Measurements from ENCODE around the gene RNF144B. TPM values are rescaled to one million over a fixed set of nuclear protein-coding genes. Genes with fewer than 3 reads are reported as not detected.

The RNF144B gene
- total and polyA plus RNA-seq, 9 of the 15 experiments (the other 6 are each of a cell fraction or from before 2014, with no cell fraction given) = 0.01 TPM; not detected in 8

DNA sequence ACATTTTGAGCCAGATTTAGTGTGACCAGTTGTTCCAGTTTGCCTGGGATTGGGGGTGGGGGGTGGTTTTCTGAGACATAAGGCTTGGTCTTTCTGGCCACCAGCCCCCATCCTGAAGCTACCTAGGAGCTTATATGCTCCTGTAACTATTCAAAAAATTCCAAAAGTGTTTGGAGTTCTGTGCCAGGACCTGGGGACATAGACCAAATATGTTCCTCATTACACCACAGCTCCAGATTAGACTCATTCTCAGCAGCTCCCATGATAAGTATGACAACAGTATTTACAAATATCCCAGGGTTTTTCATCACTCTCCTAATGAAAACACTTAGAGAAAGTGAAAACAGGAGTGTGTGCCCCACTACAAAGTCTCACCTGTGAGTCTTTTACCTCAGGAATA lies 37.8 kb upstream of the RNF144B start (continued):
- TF ChIP-seq, protein P1, sequence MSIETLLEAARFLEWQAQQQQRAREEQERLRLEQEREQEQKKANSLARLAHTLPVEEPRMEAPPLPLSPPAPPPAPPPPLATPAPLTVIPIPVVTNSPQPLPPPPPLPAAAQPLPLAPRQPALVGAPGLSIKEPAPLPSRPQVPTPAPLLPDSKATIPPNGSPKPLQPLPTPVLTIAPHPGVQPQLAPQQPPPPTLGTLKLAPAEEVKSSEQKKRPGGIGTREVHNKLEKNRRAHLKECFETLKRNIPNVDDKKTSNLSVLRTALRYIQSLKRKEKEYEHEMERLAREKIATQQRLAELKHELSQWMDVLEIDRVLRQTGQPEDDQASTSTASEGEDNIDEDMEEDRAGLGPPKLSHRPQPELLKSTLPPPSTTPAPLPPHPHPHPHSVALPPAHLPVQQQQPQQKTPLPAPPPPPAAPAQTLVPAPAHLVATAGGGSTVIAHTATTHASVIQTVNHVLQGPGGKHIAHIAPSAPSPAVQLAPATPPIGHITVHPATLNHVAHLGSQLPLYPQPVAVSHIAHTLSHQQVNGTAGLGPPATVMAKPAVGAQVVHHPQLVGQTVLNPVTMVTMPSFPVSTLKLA (conservative IDR thresholded peaks at IDR 0.05) = no peak
- no peak for TF ChIP-seq CHD4 (IDR thresholded peaks at IDR 0.05; ENCODE audit: insufficient read depth, insufficient replicate concordance, low read depth, low read length, poor library complexity, severe bottlenecking)
- no peak for TF ChIP-seq SIN3B (IDR thresholded peaks at IDR 0.05; ENCODE audit: low read depth)
- no peak for TF ChIP-seq GABPB2 (CRISPR knock-in tag; conservative IDR thresholded peaks at IDR 0.05)
- no peak for TF ChIP-seq U2AF1 (optimal IDR thresholded peaks at IDR 0.05; ENCODE audit: low read depth, low read length)
- no peak for TF ChIP-seq TFAM (CRISPR knock-in tag; conservative IDR thresholded peaks at IDR 0.05)
- TF ChIP-seq, protein P2, sequence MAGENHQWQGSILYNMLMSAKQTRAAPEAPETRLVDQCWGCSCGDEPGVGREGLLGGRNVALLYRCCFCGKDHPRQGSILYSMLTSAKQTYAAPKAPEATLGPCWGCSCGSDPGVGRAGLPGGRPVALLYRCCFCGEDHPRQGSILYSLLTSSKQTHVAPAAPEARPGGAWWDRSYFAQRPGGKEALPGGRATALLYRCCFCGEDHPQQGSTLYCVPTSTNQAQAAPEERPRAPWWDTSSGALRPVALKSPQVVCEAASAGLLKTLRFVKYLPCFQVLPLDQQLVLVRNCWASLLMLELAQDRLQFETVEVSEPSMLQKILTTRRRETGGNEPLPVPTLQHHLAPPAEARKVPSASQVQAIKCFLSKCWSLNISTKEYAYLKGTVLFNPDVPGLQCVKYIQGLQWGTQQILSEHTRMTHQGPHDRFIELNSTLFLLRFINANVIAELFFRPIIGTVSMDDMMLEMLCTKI (IDR thresholded peaks at IDR 0.05; ENCODE audit: partially characterized antibody) = no peak
- TF ChIP-seq, protein P3, sequence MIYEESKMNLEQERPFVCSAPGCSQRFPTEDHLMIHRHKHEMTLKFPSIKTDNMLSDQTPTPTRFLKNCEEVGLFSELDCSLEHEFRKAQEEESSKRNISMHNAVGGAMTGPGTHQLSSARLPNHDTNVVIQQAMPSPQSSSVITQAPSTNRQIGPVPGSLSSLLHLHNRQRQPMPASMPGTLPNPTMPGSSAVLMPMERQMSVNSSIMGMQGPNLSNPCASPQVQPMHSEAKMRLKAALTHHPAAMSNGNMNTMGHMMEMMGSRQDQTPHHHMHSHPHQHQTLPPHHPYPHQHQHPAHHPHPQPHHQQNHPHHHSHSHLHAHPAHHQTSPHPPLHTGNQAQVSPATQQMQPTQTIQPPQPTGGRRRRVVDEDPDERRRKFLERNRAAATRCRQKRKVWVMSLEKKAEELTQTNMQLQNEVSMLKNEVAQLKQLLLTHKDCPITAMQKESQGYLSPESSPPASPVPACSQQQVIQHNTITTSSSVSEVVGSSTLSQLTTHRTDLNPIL (CRISPR knock-in tag; IDR thresholded peaks at IDR 0.05) = no peak
- TF ChIP-seq ZNF507 (tag; conservative IDR thresholded peaks at IDR 0.05) = no peak

Data from K562 (cell line).